Measurements from ENCODE around the gene GRIK4. TPM values are rescaled to one million over a fixed set of nuclear protein-coding genes. Genes with fewer than 3 reads are reported as not detected.

The GRIK4 gene
- total RNA-seq, 1 donor from 2014 or later: 0.10 TPM

- no peak for DNase-seq (ENCODE audit: low spot score)
These were observed 35.8 kb downstream of the GRIK4 start for GRCh38 chr11:120547316-120547715.

DNA sequence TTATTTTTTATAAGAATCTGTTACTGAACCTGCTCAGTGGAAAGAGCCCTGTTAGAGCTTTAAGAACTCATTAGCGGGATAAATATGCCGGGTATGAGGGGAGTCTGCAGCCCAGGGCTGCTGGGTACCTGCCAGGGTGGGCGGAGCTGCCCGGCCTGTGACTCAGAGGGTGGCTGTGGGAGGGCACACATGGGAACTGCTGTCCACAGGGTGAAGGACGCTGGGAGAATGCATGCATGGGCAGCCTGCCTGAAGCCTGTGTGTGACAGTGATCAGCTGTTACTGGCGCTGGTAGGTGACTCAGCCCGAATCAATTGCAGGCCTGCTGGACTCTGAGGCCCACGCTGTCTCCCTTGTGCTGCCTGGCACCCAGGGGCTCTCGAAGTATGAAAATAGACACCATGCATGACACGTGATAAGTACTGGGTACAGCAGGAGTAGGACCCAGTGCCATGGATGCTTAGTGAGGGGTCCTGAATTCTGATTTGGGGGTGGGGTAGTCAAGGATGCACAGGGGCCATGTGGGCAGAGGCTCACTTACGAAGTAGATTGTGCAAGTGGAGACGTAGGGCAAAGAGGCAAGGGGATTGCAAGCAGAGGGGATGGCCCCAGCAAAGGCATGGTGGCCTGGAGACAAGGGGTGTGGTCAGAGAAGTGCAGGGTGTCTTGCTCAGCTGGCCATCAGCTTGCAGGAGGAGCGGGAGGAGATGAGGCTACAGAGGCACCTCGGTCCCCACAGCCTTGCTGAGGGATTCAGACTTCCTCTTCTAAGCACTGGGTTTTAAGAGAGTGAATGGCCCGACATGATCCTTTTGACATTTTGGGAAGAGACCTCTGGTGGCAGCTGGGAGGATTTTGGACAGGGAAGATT is 36.5 kb downstream of the GRIK4 start:
- no peak for DNase-seq (ENCODE audit: low spot score)

- no peak for DNase-seq (ENCODE audit: low spot score)
These were observed 37.2 kb downstream of the GRIK4 start for GRCh38 chr11:120548682-120549209.

DNA sequence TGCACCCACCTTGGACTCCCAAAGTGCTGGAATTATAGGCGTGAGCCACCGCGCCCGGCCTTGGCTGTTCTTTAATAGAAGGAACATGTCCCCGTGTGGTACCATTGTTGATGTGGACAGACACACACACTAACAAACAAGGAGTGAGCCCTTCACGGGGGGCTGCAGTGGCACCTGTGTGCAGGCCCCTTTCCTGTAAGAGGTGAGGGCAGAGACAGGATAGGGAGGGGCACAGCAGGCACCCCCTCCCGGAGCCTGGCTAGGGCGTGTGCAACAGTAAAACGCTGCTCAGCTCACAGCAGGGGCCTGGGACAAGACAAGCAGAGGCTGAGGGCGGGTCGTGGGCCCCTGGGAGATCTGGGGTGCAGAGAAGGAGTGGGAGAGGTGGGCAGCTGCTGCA is 37.8 kb downstream of the GRIK4 start:
- DNase-seq (ENCODE audit: low spot score): no peak

DNA sequence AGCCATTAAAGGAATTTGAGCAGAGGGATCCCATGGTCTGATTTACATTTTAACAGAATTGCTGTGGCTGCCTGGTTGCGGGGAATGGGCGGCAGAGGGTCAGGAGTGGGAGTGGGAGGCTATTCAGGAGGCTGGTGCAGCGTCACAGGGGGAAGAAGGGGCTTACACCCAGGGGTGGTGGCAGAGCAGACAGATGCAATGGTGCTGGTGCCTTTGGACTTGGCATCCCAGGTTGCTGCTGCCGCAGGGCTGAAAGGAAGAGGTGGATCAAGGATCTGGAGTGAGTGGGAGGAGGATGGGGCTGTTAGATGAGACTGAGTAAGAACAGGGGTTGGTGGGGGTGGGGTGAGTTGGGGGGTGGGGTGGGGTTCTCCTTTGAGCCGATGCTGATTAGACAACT is 38.5 kb downstream of the GRIK4 start:
- no peak for DNase-seq (ENCODE audit: low spot score)

DNA sequence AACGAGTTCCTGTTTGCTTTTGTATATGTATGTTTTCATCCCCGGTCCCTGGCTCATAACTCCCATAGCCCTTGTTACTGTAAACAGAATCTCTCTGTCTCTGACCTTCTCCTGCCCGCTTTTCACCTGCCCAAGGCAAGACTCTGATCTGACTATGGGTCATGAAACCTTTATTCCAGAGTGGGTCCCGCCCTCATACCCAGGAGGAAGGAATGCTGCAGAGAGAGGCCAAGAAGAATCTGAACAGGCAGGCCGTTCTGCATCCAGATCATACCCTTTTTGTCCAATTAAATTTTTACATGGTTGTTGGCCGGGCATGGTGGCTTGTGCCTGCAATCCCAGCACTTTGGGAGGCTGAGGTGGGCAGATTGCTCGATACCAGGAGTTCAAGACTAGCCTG is 39.6 kb downstream of the GRIK4 start:
- DNase-seq (ENCODE audit: low spot score): no peak

GRCh38 chr11:120554766-120555432 is 43.4 kb downstream of the GRIK4 start:
- DNase-seq (ENCODE audit: low spot score): no peak

GRCh38 chr11:120555433-120555773 is 43.9 kb downstream of the GRIK4 start:
- DNase-seq (ENCODE audit: low spot score): no peak

- no peak for DNase-seq (ENCODE audit: low spot score)
These were observed 45.2 kb downstream of the GRIK4 start for GRCh38 chr11:120556797-120557196.

DNA sequence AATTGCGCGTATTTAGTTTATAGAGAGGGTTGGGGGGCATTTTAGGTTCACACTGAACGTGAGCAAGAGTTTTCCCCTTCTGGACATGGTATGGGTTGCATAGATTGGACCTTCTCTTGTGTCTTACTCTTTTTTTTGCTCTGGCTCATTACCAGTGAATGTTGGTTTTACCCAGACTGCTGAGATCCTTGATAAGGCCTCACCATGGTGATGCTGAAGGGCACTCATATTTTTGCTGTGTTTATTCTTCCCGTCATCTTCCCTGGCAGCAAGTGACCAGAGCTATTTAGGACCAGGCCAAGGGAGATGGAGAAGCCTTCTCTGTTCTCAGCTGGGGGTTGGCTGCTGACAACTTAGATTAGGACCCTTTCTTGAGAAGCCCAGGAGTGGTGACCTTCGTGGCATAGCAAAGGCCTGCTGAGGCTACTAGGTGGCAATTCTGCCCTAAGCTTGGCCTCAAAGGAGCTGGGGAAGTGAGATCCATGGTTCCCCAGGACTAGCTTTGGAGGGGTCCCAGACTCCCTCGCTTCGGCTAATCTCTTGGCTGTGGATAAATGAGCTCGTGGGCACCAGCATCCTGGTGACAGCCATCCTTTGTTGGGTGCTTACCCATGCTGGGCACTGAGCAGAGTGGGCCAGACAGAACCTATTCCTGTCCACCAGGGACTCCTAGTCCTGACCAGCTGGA is 47.3 kb downstream of the GRIK4 start:
- peak; percentile 62 for DNase-seq (ENCODE audit: low spot score)

DNA sequence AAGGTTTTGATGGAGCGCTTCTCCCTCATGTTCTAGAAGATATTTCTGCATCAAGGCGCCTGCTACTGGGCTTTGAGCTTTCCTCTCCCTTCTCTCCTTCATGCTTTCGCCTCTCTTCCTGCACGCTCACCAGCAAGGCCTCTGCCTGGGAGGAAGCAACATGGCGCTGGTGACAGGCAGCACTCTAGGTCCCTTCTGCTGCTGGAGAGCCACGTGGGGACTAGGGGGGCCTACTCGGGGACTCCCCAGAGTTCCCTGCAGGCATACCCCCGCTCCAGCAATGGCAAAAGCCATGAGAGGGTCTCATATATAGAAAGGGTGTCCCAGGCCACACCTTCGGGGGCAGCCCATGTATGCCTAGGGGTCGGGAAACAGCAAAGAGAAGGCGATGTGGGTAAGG is 49.7 kb downstream of the GRIK4 start:
- no peak for DNase-seq (ENCODE audit: low spot score)

- no peak for DNase-seq (ENCODE audit: low spot score)
These were observed 51.4 kb downstream of the GRIK4 start for GRCh38 chr11:120562806-120563425.

DNA sequence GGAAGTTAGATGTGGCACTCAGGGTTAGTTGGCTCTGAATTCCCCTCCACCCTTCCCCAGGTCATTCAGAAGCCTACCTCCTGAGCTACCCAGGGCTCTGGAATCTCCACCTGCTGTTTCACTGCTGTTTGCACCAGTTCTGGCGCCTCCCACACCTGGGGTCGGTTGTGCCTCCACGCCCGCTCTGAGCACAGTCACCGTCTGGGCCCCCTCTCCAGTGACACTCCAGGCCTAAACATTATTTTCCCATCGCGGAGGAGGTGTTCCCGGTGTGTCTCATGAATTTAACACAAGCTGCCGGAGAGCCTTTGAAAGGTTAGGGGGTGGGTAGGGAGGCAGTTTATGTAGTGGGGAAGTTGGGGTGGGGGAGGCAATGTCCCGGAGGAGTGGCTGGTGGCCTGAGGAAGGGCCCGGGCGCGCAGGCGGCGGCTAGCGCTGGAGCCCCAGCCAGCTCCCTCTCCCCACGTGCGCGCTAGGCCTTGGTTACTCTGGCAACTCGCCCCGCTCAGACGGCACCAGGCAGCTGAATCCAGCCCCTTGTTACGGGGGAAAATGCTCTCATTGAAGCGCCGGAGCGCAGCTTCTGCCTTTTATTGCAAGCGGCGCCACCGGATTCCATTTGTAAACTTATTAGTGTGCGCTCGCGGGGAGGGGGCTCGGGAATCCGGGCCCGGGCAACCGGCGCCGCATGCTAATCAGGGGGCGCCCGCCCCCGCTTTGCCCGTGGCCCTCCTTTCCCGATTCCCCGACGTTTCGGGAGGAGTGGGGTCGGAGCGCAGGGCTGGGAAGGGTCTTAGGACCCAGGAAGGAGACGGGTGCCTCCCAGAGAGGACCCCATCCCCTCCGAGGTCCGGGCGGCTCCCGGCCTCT is 52.4 kb downstream of the GRIK4 start:
- no peak for DNase-seq (ENCODE audit: low spot score)

DNA sequence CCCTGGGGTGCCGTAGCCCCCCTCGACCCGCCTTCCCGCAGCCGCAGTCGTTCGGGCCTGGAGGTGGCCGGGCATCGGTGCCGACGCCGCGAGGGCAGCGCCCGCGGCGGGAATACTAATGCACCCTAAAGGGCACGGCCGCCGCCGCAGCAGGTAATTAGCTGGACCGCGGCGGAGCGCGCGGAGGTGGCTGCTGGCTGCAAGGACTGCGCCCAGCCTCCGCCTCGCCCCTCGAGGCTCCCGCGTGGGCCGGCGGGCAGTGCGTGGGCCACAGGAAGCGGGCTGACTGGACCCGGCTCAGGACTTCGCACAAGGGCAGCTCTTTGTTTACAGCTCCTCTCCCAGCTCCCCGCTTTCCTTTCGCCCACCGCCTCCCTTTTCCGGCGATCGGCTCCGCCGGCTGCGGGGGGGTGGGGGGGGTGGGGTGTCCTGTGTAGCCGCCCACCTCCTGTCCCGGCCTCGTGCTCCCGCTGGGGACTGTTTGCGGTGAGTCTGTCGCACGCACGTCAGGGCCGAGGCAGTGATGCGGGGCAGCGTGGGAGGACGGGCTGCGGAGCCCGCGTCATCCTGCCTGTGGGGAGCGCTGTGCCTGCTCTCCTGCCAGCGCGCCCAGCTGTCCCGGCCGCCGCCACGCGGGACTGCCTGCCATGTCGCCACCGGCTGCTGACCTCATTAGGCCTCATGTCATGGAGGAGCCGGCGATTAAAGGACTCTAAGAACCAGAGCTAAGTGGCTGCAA is 53.2 kb downstream of the GRIK4 start:
- DNase-seq (ENCODE audit: low spot score): no peak

DNA sequence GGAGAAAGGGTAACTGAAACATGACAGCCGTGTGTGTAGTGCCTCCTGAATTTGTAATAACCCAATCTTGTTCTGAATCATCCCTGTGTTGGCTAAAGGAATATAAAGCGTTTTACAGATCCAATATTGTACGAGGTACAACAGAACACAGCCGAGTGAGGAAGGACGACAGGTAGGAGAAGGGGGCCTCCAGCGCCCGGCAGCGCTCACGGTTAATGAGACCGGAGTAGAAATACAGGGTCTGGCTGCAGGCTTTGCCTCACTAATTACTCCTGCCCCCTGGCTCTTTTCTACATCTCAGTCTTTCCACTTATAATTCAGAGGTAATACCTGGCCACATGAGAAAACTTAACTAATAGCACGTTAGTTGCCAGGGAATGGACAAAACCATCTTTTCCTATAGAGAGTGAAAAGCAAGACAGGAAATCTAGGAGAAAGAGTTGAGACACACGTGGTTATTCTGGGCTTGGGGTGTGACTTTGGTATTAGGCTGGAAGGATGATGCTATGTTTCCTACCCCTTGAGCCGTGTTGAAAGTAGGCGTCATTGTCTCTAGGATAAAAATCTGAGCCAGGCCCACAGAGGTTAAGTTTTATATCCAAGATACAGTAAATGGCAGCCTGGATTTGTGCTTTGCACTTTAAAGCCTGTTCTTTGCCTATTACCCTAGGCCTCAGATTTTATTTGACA is 54.1 kb downstream of the GRIK4 start:
- no peak for DNase-seq (ENCODE audit: low spot score)

- DNase-seq (ENCODE audit: low spot score): no peak
These were observed 54.6 kb downstream of the GRIK4 start for GRCh38 chr11:120566176-120566575.

DNA sequence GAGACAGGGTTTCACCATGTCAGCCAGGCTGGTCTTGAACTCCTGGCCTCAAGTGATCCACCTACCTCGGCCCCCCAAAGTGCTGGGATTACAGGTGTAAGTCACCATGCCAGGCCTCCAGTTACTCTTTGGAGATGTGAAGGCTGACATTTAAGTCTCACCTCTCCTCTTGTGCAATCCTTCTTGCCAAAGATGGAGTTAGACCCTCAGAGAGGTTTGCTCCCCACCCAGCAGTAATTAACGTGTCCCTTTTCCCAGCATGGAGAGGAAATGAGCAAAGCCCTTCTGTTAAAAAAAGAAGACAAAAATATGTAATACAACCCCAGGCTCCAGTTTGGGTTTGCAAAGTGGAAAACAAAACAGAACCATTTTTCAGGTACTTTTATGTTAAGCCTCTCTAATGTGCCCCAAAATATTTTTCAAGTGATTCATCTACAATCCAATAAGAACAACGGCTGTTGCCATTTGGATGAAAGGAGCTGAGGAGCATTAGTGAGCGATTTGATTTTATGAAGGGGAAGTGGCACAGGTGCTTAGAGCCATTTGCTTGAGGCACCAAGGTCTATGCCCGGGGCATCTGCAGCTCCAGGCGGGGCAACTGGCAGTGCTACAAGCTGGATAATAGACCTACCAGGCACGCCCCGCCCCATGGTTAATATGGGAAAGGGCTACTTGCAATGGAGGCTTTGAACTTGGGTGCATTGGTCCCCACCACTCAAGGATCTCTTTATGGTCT is 57.2 kb downstream of the GRIK4 start:
- no peak for DNase-seq (ENCODE audit: low spot score)

DNA sequence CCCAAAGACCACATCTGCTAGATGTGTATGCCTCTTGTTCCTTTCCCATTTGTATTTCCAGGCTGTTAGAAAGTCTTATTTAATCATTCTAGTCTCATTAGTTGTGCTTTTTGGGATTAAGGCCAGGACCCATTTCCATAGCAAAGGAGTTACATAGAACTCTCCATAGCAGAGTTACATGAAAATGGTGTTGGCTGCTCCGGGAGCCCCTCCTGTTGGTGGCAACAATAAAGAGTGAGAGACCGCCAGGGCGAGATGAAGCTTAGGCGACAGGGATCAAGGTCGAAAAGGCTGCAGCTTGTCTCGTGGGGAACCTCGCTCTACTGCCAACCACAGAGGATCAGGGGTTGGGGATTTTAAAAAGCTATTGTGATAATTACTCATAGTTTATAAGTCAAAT is 58.3 kb downstream of the GRIK4 start:
- DNase-seq (ENCODE audit: low spot score): no peak

GRCh38 chr11:120571476-120571875 is 59.9 kb downstream of the GRIK4 start:
- DNase-seq (ENCODE audit: low spot score): no peak

Measured in mesenteric fat pad (tissue), 1 donor.